ENCODE results near the gene DPH6. TPM values are rescaled to one million over a fixed set of nuclear protein-coding genes. Genes with fewer than 3 reads are reported as not detected.
A peak's percentile ranks its signal among the peaks of the same experiment; 100 is the strongest.

The DPH6 gene
- total RNA-seq, 2 donors from 2014 or later: 13.2 to 19.2 TPM

GRCh38 chr15:35557012-35557411, 11.0 kb upstream of the DPH6 start:
- Mint-ChIP-seq H3K4me1 (ENCODE audit: low read depth in 2 of 2) (peaks cover 2 to 3% of the 10 kb centered on the region in 2 donors), H3K27me3 (peaks cover 0 to 6% of the 10 kb centered on the region in 2 donors), H3K9me3 (no peaks in the 10 kb centered on the region), H3K36me3 (no peaks in the 10 kb centered on the region), H3K27ac (no peak overlapping the region), H3K4me3 (no peak overlapping the region)
- DNase-seq (ENCODE audit: low spot score) (no peak), ATAC-seq (no peak)

GRCh38 chr15:35555244-35555643, 9.3 kb upstream of the DPH6 start:
- Mint-ChIP-seq H3K9me3 (no peaks in the 10 kb centered on the region), H3K4me3 (no peak overlapping the region), H3K36me3 (no peaks in the 10 kb centered on the region), H3K4me1 (ENCODE audit: low read depth in 2 of 2) (peaks cover 2 to 3% of the 10 kb centered on the region in 2 donors), H3K27ac (no peak overlapping the region), H3K27me3 (peaks cover 0 to 6% of the 10 kb centered on the region in 2 donors)
- DNase-seq (ENCODE audit: low spot score) (no peak), ATAC-seq (no peak)

- H3K4me1 Mint-ChIP-seq (ENCODE audit: low read depth in 2 of 2): peaks cover 9 to 11% of the 10 kb centered on the region in 2 donors
- ATAC-seq (no peak), DNase-seq (ENCODE audit: low spot score) (no peak)
- no peaks in the 10 kb centered on the region for H3K36me3 Mint-ChIP-seq
- peaks cover 0 to 6% of the 10 kb centered on the region in 2 donors for H3K27me3 Mint-ChIP-seq
- peaks cover 4% of the 10 kb centered on the region for H3K9me3 Mint-ChIP-seq
- H3K4me3 Mint-ChIP-seq: no peak overlapping the region
- H3K27ac Mint-ChIP-seq: no peak overlapping the region
Measured at GRCh38 chr15:35550957-35551356, 5.0 kb upstream of the DPH6 start.

GRCh38 chr15:35549567-35549966, 3.6 kb upstream of the DPH6 start:
- Mint-ChIP-seq H3K27me3 (peaks cover 0 to 2% of the 10 kb centered on the region in 2 donors), H3K4me1 (ENCODE audit: low read depth in 2 of 2) (peaks cover 17 to 24% of the 10 kb centered on the region in 2 donors), H3K27ac (no peak overlapping the region), H3K9me3 (peaks cover 4% of the 10 kb centered on the region), H3K36me3 (peaks cover 6% of the 10 kb centered on the region), H3K4me3 (no peak overlapping the region)
- ATAC-seq: no peak
- DNase-seq (ENCODE audit: low spot score): no peak

GRCh38 chr15:35548435-35548834, 2.5 kb upstream of the DPH6 start:
- H3K4me3 Mint-ChIP-seq: no peak overlapping the region
- H3K27me3 Mint-ChIP-seq: no peaks in the 10 kb centered on the region
- ATAC-seq (no peak), DNase-seq (ENCODE audit: low spot score) (no peak)
- no peak overlapping the region for H3K27ac Mint-ChIP-seq
- peaks cover 4% of the 10 kb centered on the region for H3K9me3 Mint-ChIP-seq
- H3K4me1 Mint-ChIP-seq (ENCODE audit: low read depth in 2 of 2): peaks cover 18 to 25% of the 10 kb centered on the region in 2 donors
- H3K36me3 Mint-ChIP-seq: peaks cover 6% of the 10 kb centered on the region

GRCh38 chr15:35547775-35548364, 1.9 kb upstream of the DPH6 start:
- Mint-ChIP-seq H3K4me1 (ENCODE audit: low read depth in 2 of 2) (peaks cover 18 to 25% of the 10 kb centered on the region in 2 donors), H3K9me3 (peaks cover 4% of the 10 kb centered on the region), H3K4me3 (no peak overlapping the region), H3K36me3 (peaks cover 6% of the 10 kb centered on the region), H3K27me3 (no peaks in the 10 kb centered on the region), H3K27ac (no peak overlapping the region)
- ATAC-seq: no peak
- DNase-seq (ENCODE audit: low spot score): no peak

- Mint-ChIP-seq H3K27ac (peak overlapping the region; percentile 98 to 100), H3K4me1 (ENCODE audit: low read depth in 2 of 2) (peaks cover 18 to 25% of the 10 kb centered on the region in 2 donors), H3K36me3 (peaks cover 6% of the 10 kb centered on the region), H3K4me3 (peak overlapping the region; percentile 99), H3K27me3 (no peaks in the 10 kb centered on the region), H3K9me3 (peaks cover 4% of the 10 kb centered on the region)
- DNase-seq (ENCODE audit: low spot score) (no peak), ATAC-seq (no peak)
Measured at GRCh38 chr15:35546511-35547381, 781 bp upstream of the DPH6 start.

- no peaks in the 10 kb centered on the region for H3K27me3 Mint-ChIP-seq
- H3K9me3 Mint-ChIP-seq: peaks cover 4% of the 10 kb centered on the region
- peak; percentile 15 to 32 for ATAC-seq
- DNase-seq (ENCODE audit: low spot score): no peak
- peaks cover 18 to 30% of the 10 kb centered on the region in 2 donors for H3K4me1 Mint-ChIP-seq (ENCODE audit: low read depth in 2 of 2)
- peaks cover 6% of the 10 kb centered on the region for H3K36me3 Mint-ChIP-seq
- H3K27ac Mint-ChIP-seq: peak overlapping the region; percentile 98 to 100
- peak overlapping the region; percentile 99 for H3K4me3 Mint-ChIP-seq
Measured at GRCh38 chr15:35545316-35545823, 595 bp downstream of the DPH6 start.

- no peak for ATAC-seq
- no peak for DNase-seq (ENCODE audit: low spot score)
- H3K36me3 Mint-ChIP-seq: peaks cover 6% of the 10 kb centered on the region
- H3K4me3 Mint-ChIP-seq: no peak overlapping the region
- no peaks in the 10 kb centered on the region for H3K9me3 Mint-ChIP-seq
- no peaks in the 10 kb centered on the region for H3K27me3 Mint-ChIP-seq
- no peak overlapping the region for H3K27ac Mint-ChIP-seq
- peaks cover 9 to 18% of the 10 kb centered on the region in 2 donors for H3K4me1 Mint-ChIP-seq (ENCODE audit: low read depth in 2 of 2)
Measured at GRCh38 chr15:35540885-35541284, 5.1 kb downstream of the DPH6 start.

- ATAC-seq: no peak
- H3K27me3 Mint-ChIP-seq: no peaks in the 10 kb centered on the region
- no peaks in the 10 kb centered on the region for H3K36me3 Mint-ChIP-seq
- H3K4me1 Mint-ChIP-seq (ENCODE audit: low read depth in 2 of 2): peaks cover 3 to 10% of the 10 kb centered on the region in 2 donors
- no peaks in the 10 kb centered on the region for H3K9me3 Mint-ChIP-seq
- no peak for DNase-seq (ENCODE audit: low spot score)
- H3K27ac Mint-ChIP-seq: no peak overlapping the region
- no peak overlapping the region for H3K4me3 Mint-ChIP-seq
Measured at GRCh38 chr15:35540021-35540420, 5.9 kb downstream of the DPH6 start.

- no peaks in the 10 kb centered on the region for H3K9me3 Mint-ChIP-seq
- H3K36me3 Mint-ChIP-seq: peaks cover 9% of the 10 kb centered on the region
- H3K27me3 Mint-ChIP-seq: no peaks in the 10 kb centered on the region
- peaks cover 0 to 8% of the 10 kb centered on the region in 2 donors for H3K4me1 Mint-ChIP-seq (ENCODE audit: low read depth in 2 of 2)
- DNase-seq (ENCODE audit: low spot score): no peak
- ATAC-seq: no peak
- no peak overlapping the region for H3K4me3 Mint-ChIP-seq
- no peak overlapping the region for H3K27ac Mint-ChIP-seq
Measured at GRCh38 chr15:35535365-35535916, 10.5 kb downstream of the DPH6 start.

GRCh38 chr15:35533130-35534110, 12.5 kb downstream of the DPH6 start:
- peaks cover 4% of the 10 kb centered on the region for H3K9me3 Mint-ChIP-seq

GRCh38 chr15:35530698-35531097, 15.3 kb downstream of the DPH6 start:
- H3K27me3 Mint-ChIP-seq: no peaks in the 10 kb centered on the region
- H3K27ac Mint-ChIP-seq: no peak overlapping the region
- no peak overlapping the region for H3K4me3 Mint-ChIP-seq
- peaks cover 3 to 8% of the 10 kb centered on the region in 2 donors for H3K4me1 Mint-ChIP-seq (ENCODE audit: low read depth in 2 of 2)
- peaks cover 4% of the 10 kb centered on the region for H3K9me3 Mint-ChIP-seq
- ATAC-seq: no peak
- peaks cover 20% of the 10 kb centered on the region for H3K36me3 Mint-ChIP-seq
- no peak for DNase-seq (ENCODE audit: low spot score)

More at GRCh38 chr15:35533130-35534110, 12.5 kb downstream of the DPH6 start:
- Mint-ChIP-seq H3K36me3 (peaks cover 20% of the 10 kb centered on the region), H3K4me3 (no peak overlapping the region), H3K4me1 (ENCODE audit: low read depth in 2 of 2) (peaks cover 3 to 8% of the 10 kb centered on the region in 2 donors), H3K27ac (no peak overlapping the region), H3K27me3 (no peaks in the 10 kb centered on the region)
- no peak for ATAC-seq
- DNase-seq (ENCODE audit: low spot score): no peak

All from natural killer cell treated with Interleukin-12 subunit alpha and Interleukin-12 subunit beta and Interleukin-15 and Interleukin-18, amount 100 ng/mL, for 72 hours (primary cell).